Measurements from ENCODE around the gene MINDY2.
A peak's percentile ranks its signal among the peaks of the same experiment; 100 is the strongest.

Gene MINDY2, protein sequence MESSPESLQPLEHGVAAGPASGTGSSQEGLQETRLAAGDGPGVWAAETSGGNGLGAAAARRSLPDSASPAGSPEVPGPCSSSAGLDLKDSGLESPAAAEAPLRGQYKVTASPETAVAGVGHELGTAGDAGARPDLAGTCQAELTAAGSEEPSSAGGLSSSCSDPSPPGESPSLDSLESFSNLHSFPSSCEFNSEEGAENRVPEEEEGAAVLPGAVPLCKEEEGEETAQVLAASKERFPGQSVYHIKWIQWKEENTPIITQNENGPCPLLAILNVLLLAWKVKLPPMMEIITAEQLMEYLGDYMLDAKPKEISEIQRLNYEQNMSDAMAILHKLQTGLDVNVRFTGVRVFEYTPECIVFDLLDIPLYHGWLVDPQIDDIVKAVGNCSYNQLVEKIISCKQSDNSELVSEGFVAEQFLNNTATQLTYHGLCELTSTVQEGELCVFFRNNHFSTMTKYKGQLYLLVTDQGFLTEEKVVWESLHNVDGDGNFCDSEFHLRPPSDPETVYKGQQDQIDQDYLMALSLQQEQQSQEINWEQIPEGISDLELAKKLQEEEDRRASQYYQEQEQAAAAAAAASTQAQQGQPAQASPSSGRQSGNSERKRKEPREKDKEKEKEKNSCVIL

DNA sequence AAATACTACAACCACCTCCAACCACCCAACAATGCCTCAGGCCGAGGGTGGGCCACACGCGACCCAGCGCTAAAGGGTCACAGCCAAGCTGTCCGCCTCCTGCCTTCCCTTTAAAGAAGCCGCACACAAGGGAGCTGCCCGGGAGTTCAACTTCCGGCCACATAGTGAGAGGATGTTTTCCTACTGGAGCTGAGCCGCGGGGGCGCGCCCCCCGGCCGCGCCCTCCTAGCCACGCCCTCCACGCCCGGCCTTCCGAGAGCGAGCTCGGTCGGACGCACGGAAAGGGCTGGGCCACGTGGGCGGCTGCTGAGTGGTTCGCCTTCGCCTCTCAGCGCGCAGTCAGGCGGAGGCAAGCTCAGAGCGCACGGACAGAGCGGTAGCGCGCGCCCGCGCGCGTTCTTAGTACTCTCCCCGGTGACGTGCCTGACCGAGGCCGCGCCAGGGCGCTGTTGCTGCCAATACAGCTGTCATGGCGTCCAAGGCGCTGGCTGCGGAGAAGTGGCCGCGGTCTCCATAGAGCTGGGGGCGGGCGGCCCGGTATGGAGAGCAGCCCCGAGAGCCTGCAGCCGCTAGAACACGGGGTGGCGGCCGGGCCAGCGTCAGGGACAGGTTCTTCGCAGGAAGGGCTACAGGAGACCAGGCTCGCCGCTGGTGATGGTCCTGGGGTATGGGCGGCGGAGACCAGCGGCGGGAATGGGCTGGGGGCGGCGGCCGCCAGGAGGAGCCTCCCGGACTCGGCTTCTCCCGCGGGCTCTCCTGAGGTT, at the start of gene MINDY2:
Gene MINDY2 (plus strand): TSS at position 446 of the 764 bp plus-strand sequence. CDS start 94 bp downstream, at position 540.
- DNase-seq, result peak; percentile 92

DNA sequence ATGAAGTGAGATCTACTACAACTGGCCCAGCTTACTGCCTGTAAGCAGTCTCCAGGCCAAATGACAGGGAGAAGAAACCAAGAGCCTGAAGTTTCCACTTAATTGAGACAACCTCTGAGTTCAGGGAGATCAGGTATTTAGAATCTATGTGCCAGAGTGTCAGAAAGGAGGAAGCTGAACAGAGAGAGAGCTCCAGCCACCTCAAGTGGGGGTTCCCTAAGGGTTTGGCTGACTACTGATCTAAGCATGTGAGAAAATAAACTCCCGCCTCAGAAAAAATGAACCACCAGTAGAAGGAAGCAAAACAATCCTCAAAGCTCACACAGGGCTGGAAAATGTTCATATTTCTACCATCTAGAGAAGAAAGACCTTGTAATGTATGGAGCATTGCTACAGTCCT, 46.6 kb upstream of the MINDY2 start:
- DNase-seq, result no peak

DNA sequence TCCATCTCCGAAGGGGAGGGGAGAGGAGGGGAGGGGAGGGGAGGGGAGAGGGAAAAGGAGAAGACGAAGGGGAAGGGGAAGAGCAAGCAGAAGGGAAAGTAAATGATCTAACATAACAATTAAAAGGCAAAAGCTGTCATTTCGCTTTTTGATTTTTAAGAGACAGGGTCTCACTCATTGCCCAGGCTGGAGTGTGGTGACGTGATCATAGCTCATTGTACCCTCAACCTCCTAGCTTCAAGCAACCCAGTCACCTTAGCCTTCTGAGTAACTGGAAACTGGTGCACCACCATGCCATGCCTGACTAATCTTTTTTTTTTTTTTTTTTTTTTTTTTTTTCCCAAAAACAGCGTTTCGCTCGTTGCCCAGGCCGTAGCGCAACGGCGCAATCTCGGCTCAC, 44.2 kb upstream of the MINDY2 start:
- DNase-seq, result no peak

DNA sequence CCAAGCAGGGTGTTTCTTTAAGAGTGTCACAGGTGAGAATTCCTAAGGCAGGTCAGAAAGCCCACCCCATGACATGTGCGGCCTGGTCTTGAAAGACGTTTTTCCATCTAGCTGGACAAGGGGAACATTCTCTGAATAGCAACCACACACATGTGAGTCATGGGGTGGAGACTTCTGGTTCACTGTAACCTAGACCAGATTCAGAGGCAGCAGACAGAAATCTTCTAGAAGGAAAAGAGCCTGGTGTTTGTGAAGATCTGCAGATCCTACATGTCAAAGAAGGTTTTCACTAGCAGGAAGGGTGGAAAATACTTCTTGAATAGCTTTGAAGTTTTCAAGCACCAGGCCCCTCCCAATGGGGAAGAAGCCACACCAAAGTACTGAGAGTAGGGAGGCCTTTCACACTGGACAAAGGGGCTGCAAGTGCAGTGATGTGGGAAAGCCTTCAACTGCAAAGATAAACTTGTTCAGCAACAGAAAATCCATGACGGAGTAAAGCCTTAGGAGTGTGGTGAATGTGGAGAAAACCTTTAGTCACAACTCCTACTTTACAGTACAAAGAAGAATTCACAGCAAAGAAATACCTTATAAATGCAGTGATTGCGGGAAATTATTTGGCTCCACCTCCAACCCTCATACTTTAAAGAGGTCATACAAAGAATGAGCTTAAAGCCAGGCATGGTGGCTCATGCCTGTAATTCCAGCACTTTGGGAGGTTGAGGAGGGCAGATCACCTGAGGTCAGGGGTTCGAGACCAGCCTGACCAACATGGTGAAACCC, 39.2 kb upstream of the MINDY2 start:
- no peak for DNase-seq

DNA sequence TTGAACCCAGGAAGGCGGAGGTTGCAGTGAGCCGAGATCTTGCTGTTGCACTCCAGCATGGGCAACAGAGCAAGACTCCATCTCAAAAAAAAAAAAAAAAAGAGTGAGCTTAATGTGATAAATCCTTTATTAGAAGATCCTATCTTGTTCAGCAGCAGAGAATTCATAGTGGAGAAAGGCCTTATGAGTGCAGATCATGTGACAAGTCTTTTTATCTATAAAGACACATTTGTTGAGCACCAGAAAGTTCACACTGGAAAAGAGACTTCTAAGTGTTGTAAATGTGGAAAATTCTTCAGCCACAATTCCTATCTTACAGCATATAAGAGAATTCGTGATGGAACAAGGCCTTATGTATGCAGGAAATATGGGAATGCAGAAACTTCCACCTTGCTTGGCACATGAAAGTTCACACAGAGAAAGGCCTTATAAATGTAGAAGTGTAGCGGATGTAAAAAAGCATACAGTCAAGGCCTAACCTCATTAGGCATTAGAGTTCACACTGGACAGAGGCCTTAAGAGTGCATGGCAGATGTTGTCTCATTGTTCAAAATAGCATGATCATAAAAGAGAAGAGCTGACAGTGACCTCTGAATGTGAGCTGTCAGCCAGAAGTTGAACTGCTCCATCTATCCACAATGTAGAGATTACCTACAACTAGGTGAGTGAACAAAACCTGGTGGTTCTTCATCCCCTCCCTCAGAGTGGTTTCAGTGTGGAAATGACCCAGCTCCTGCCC, 38.3 kb upstream of the MINDY2 start:
- no peak for DNase-seq

DNA sequence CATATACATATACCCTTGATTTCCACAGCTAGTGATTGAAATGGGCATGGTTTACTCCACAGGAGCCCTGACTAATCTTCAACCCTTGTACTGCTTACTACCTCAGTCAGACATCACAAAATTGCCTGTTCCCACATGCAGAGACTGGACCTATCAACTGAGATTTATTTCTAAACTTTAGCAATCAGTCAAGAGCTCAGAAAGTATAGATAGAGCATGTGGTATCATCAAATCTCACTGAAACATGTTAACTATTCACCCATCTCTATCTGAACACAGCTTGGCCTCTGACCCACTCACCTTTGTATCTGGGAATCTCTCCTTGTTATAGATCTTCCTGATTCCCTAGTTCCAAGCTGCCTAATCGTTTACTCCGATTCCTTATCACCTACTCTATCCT, 36.2 kb upstream of the MINDY2 start:
- DNase-seq, result no peak

DNA sequence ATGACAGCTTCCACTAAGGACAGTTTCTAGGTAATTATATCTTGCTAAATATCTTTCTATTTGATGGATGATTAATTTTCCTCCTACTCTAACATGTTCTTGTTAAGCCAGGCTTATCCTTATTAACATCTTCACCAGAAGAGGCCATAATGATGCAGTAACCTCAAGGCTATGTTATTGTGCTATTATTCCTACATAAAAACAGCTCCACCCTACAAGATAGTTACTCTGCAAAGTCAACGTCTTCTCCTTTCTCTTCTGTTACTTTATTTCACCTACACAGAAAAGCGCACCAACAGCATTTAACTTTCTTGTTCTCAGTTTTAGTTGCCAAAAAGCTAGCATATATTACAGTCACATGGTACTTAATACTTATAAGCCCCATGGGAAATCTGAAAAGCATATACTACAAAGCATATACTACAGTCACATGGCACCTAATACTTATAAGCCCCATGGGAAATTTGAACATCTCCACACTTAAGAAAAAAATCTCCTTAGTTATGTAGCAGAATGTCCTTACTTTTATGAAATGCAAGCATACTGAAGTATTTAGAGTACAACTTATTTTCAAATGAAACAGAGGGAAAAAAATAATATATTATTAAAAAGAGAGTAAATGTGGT, 35.0 kb upstream of the MINDY2 start:
- no peak for DNase-seq

DNA sequence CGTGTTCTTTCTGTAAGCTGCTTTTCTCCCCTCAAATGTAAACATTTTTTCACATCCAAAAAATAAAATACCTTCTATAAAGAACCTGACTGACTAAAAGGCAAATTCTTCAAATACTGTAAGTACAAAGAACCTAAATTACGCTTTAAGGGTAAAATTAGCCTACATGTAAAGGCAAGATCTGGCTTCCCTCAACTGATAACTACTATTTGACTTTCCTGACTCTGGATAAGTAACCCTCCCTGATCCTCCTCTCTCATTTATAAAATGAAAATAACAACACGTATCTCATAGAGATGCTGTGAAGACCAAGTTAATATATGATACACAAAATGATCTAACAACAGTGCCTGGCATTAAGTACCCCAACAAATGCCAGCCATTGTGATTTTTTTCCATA, 33.8 kb upstream of the MINDY2 start:
- DNase-seq, result no peak

DNA sequence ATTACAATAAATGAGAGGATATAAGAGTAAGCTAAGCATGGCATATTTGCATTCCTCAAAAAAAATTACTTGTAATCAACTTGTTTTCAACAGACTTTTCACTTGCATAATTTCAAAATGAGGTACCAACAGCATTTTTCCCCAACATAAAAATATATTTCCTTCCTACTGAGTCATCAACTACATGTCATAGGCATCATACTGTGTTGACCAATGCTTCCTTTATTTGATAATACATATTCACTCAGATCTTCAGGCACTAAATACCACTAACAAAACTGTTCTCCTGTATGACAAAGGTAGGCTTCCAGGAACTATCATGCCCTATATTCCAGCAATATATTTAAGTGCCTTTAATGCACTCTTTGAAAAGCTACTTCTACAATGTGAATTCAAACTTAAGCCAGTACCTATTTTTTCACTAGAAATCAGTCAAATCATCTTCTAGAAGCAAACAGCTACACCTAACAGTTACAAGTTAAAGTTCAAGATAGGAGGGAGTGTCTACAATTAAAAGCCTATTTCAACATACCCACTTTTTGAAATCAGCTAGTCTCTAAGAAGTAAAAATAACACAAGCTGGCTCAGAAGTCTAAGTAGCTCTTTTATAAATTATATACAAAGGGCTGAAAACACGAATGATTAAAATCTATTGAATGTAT, 32.9 kb upstream of the MINDY2 start:
- DNase-seq, result no peak

DNA sequence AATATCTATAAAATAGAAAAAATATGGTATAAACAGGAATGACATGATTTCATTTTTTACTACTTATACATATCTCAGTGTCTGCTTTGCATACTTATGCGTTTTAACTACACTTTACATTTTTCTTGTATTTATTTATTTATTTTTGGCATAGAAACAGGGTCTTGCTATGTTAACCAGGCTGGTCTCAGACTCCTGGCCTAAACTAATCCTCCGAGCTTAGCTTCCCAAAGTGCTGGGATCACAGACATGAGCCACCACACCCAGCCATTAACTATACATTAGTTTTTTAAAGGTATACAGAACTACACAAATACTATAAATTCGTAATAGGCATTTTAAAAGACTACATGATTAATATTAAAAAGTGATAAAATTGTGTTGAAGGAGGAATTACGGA, 30.7 kb upstream of the MINDY2 start:
- no peak for DNase-seq

DNA sequence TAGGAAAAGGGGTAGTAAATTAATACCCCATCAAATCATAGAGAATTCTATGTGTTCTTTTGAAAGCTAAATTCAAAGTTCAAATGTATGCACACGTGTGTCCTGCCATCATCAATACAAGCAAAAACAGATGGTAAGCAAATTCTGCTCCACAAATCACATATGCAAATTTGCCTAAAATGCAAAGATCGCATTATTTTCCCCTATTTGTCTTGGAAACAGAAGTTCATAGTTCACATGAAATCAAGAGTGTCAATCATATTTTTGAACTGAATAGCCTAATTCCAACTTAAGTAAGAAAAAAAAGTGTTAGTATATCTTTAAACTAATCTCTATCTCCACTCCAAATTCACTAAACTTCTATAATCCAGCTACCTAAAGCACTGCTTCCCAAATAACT, 30.1 kb upstream of the MINDY2 start:
- no peak for DNase-seq

DNA sequence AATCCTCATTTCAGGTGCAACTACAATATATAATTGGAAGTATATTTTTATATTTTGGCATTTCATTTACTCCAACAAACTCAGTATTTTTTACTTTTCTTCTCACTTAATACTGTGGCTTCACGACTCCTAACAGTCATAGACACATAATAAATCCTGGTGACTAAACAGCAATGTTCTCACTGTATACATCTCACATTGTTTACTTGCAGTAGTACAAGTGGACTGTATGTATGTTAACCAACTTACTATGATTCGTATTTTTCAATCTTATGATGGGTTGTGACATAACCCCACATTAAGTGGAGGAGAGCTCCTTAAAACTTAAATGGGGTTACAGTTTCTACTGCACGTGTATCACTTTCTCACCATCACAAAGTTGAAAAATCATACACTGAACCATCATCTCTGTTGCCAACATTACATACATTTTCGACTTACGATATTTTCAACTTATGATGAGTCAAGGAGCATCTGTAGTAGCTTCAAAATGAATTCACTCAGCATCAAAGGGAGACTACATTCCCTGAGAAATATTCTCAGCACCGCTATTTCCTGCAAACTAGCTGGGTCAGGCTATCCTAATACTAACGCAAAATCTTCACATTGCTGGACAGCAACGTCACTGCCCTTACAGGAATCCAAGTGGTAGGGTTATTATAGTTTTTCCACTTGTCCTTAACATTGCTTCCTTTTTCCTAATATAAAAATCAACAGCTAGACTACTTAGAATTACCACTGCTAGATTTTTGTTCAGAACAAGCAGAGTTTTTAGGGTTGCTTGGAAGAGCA, 28.9 kb upstream of the MINDY2 start:
- no peak for DNase-seq

DNA sequence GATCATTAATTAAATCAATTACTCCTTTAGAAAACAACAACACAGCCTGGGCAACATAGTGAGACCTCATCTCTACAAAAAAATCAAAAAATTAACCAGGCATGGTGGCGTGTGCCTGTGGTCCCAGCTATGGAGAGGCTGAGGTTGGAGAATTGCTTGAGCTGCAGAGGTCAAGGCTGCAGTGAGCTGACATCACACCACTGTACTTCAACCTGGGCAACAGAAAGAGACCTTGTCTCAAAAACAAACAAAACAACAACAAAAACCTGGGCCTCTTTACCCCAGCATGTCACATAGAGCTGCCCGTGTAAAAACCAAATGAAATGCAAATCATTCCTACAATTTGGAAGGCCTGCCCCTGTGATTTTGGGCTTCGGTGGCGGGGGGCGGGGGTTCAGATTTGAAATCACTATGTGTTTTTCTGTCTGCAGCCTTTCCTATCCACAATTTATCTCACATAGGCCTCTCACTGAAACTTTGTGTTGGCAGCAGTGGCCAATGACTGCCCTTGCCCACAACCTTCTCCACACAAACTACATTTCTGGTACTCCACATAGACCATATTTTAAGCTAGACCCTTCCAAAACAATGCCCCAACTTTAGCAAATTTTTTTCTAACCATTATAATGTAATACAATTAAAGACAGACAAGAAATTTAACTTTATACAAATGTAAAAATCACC, 28.1 kb upstream of the MINDY2 start:
- DNase-seq, result no peak

DNA sequence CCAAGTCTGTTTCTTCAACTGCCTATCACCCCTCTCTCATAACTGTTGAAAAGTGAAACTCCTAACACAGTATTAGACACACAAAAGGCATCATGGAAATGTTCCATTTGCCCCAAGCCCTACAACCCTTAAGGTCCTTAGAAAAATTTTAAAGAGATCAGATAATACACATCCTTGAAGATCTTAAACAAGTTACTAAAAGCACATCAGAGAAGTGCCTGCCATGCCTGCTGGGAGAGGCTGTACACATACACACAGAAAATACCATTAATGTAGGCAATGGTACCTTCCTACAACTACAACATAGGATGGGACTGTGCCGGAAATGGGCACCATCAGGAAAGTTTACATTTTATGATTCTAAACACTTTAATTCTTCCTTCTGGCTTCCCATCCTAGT, 24.9 kb upstream of the MINDY2 start:
- DNase-seq, result no peak

DNA sequence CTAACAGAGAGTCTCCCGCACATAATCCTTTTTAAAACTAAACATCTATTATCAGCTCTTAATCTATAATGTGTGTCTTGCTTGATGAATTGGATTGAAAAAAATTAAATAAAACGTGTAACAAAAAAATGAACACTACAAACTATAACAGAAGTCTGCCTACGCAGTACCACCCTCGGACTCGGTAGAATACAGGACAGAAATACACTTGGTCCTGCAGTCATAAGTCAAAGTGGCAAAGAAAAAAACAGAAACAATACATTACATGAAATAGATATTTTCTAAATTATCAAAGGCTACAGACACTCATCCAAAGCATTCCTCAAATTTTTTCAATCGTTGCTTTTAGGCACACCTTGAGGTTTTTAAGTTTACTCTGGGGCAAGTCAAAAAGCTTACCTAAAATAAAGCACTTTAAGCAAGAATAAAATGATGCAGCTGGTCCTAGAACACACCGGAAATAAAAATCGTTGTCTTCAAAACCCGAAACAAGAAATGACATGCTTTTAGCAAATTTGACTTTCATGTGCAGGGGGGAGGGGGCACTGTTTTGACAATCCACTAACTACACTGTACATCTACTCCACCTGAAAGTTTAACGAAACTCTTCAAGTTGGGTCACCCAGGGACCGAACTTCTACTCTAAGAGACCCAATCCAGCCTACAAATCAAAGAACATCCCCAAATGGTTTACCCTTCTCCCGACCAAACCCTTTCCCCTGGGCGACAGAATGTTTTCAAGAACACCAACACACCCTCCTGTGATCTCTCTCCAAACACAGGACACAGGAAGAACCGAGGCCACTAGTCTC, 22.9 kb upstream of the MINDY2 start:
- DNase-seq, result peak; percentile 59

DNA sequence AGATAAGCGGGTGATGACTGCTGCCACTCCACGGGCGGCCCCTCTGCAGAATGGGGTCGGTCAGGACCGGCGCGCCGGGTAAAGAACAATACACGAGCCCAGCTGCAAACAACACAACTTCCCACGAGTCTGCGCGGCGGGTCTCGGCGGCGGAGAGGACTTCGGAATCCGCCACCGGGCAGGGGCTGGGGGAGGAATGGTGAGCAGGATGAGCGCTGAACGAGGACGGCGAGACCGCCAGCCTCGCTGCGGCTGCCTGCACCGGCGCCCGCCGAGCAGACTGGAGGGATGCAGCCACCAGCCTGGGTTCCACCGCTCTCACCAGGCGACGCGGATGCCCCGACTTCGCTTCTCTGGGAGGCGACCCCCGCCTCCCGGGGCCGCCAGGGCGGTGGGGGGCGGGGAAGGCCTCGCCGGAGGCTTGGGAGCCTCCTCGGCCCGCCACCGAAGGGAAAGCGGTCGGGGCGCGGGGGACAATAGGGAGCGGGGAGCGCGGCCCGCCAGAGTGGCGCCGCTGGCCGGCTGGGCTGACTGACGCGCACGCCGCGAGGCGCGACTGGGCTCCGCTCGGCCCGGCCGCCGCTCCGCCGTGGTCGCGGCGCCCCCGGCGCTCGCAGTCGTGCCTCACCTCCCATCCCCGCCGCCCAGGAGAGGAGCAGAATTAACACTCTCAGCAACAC, 22.1 kb upstream of the MINDY2 start:
- peak; percentile 53 for DNase-seq

DNA sequence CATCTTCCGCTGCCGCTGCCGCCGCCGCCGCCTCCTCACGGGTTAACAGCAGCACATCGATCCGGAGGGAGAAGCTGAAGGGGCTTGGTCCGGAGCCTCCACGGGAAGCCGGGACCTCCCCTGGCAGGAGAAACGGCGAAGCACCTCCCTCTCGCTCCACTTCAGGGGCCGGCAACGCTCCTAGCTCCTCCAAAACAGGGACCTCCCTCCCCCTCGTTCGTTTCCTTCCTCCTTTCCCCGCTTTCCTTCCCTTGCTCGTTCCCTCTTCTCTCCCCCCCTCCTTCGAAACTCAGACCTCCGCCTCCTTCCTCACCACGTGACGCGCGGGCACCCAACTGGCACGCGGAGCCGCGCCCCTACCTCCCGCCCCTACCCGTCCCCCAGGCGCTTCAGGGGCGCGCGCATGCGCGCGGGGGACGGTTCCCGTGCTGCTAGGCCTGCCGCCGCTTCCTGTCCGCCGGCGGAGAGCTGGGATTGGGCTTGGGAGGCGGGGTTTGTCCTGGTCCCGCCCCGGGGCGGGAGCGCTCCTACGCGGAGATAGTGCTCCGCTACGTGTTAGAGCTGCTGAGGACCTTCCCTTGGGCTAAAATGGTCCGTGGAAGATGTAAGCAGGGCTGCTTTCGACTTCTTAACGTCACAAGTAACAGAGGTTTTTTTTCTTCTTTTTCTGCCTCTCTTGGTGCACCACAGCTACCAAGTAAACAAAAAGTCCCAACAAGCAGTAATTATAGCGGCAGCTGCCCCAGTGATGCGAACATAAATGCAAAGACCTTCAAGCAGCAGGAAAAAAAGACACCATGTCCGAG, 21.4 kb upstream of the MINDY2 start, which contains the start of gene ADAM10:
Gene ADAM10 (minus strand): TSS at position 176 of the 806 bp plus-strand sequence. CDS start 173 bp downstream, at position 3.
- peak; percentile 99 for DNase-seq
